Measurements from ENCODE around the gene PITPNB.

PITPNB gene

DNA sequence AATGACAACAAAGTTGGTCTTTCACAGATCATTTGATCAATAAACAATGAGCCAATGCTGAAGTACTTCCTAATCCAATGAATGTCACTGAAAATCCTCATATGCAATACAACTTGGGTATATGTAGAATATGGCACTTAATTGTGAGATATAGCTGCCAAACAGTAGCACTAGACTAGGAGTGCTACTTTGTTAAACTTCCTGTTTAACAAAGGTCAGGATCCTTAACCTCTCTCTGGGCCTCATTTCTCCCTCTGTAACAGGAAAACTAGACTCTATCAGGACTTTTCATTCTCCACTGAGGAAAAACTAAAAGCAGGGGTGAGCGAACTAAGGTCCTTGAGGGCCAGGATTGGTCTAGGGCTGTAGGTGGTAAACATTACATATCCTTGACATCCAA, 56.1 kb downstream of the PITPNB start:
- no peaks in the 10 kb centered on the region for H3K4me1 ChIP-seq (ENCODE audit: insufficient read depth, low read length)
- H3K9ac ChIP-seq (ENCODE audit: low read depth, low read length) = no peak overlapping the region
- no peak overlapping the region for H3K4me3 ChIP-seq (ENCODE audit: low read depth in 1 of 2, low read length in 2 of 2)
- H3K36me3 ChIP-seq (ENCODE audit: insufficient read depth, low read length) = peaks cover 89% of the 10 kb centered on the region
- H3K4me2 ChIP-seq (ENCODE audit: insufficient read depth, low read length) = no peak overlapping the region
- H4K20me1 ChIP-seq (ENCODE audit: insufficient read depth, low read length) = peaks cover 2% of the 10 kb centered on the region; the same call in 1 of the 2 replicates
- no peaks in the 10 kb centered on the region for H3K27me3 ChIP-seq (ENCODE audit: insufficient read depth, low read length, poor library complexity)
- no peak for ATAC-seq (ENCODE audit: insufficient read depth, low read depth)
- peaks cover 27% of the 10 kb centered on the region for H3K79me2 ChIP-seq (ENCODE audit: insufficient read depth, low read length)
- no peak for DNase-seq
- no peak overlapping the region for H3K27ac ChIP-seq (ENCODE audit: low read length)
- no peak overlapping the region for H2AFZ ChIP-seq (ENCODE audit: low read depth, low read length)
- TF ChIP-seq, protein P1, sequence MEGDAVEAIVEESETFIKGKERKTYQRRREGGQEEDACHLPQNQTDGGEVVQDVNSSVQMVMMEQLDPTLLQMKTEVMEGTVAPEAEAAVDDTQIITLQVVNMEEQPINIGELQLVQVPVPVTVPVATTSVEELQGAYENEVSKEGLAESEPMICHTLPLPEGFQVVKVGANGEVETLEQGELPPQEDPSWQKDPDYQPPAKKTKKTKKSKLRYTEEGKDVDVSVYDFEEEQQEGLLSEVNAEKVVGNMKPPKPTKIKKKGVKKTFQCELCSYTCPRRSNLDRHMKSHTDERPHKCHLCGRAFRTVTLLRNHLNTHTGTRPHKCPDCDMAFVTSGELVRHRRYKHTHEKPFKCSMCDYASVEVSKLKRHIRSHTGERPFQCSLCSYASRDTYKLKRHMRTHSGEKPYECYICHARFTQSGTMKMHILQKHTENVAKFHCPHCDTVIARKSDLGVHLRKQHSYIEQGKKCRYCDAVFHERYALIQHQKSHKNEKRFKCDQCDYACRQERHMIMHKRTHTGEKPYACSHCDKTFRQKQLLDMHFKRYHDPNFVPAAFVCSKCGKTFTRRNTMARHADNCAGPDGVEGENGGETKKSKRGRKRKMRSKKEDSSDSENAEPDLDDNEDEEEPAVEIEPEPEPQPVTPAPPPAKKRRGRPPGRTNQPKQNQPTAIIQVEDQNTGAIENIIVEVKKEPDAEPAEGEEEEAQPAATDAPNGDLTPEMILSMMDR (IDR thresholded peaks at IDR 0.05; ENCODE audit: borderline replicate concordance, extremely low read depth, low read length, poor library complexity, severe bottlenecking) = no peak
- TF ChIP-seq EZH2 (IDR thresholded peaks at IDR 0.05; ENCODE audit: borderline replicate concordance, low read depth, low read length, severe bottlenecking) = no peak
- no peaks in the 10 kb centered on the region for H3K9me3 ChIP-seq (ENCODE audit: insufficient read depth, low read length, severe bottlenecking)

- Histone ChIP-seq H3K4me1 (ENCODE audit: insufficient read depth, low read length) (no peaks in the 10 kb centered on the region), H3K4me2 (ENCODE audit: insufficient read depth, low read length) (no peak overlapping the region), H3K9me3 (ENCODE audit: insufficient read depth, low read length, severe bottlenecking) (no peaks in the 10 kb centered on the region), H3K36me3 (ENCODE audit: insufficient read depth, low read length) (peaks cover 92% of the 10 kb centered on the region), H3K4me3 (ENCODE audit: low read depth in 1 of 2, low read length in 2 of 2) (no peak overlapping the region), H2AFZ (ENCODE audit: low read depth, low read length) (no peak overlapping the region), H4K20me1 (ENCODE audit: insufficient read depth, low read length) (peaks cover 4% of the 10 kb centered on the region; the same call in 1 of the 2 replicates), H3K27ac (ENCODE audit: low read length) (no peak overlapping the region), H3K79me2 (ENCODE audit: insufficient read depth, low read length) (peaks cover 10% of the 10 kb centered on the region), H3K9ac (ENCODE audit: low read depth, low read length) (no peak overlapping the region), H3K27me3 (ENCODE audit: insufficient read depth, low read length, poor library complexity) (no peaks in the 10 kb centered on the region)
- ATAC-seq (ENCODE audit: insufficient read depth, low read depth) (no peak), DNase-seq (no peak)
- TF ChIP-seq, protein P1 (IDR thresholded peaks at IDR 0.05; ENCODE audit: borderline replicate concordance, extremely low read depth, low read length, poor library complexity, severe bottlenecking) = no peak
- no peak for TF ChIP-seq EZH2 (IDR thresholded peaks at IDR 0.05; ENCODE audit: borderline replicate concordance, low read depth, low read length, severe bottlenecking)
Measured at GRCh38 chr22:27859336-27859735, 59.7 kb downstream of the PITPNB start.

DNA sequence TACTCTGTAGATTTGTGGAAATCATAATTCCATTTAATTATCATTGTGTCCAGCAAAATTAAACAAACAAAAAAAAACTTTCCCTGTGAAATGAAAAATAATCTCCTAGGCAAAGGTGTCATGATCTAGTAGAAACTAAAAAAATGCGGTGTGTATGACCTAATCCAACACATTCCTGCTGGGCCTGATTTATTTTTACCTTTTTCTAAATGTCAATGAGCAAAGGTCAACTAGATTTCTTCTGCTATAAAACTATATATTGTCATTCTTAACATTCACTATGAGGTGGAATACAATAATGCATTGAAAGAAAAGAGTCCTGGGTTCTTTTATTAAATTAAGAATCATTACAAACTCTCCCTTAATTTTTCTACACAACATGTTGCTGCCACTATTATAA, 60.4 kb downstream of the PITPNB start:
- Histone ChIP-seq H3K36me3 (ENCODE audit: insufficient read depth, low read length) (peaks cover 97% of the 10 kb centered on the region), H3K27ac (ENCODE audit: low read length) (no peak overlapping the region), H3K9ac (ENCODE audit: low read depth, low read length) (no peak overlapping the region), H4K20me1 (ENCODE audit: insufficient read depth, low read length) (peaks cover 4% of the 10 kb centered on the region; the same call in 1 of the 2 replicates), H3K9me3 (ENCODE audit: insufficient read depth, low read length, severe bottlenecking) (no peaks in the 10 kb centered on the region), H3K27me3 (ENCODE audit: insufficient read depth, low read length, poor library complexity) (no peaks in the 10 kb centered on the region), H3K79me2 (ENCODE audit: insufficient read depth, low read length) (peaks cover 7% of the 10 kb centered on the region), H3K4me1 (ENCODE audit: insufficient read depth, low read length) (no peaks in the 10 kb centered on the region), H3K4me2 (ENCODE audit: insufficient read depth, low read length) (no peak overlapping the region), H2AFZ (ENCODE audit: low read depth, low read length) (no peak overlapping the region), H3K4me3 (ENCODE audit: low read depth in 1 of 2, low read length in 2 of 2) (no peak overlapping the region)
- ATAC-seq (ENCODE audit: insufficient read depth, low read depth) (no peak), DNase-seq (no peak)
- TF ChIP-seq, protein P1 (IDR thresholded peaks at IDR 0.05; ENCODE audit: borderline replicate concordance, extremely low read depth, low read length, poor library complexity, severe bottlenecking) = no peak
- TF ChIP-seq EZH2 (IDR thresholded peaks at IDR 0.05; ENCODE audit: borderline replicate concordance, low read depth, low read length, severe bottlenecking) = no peak

DNA sequence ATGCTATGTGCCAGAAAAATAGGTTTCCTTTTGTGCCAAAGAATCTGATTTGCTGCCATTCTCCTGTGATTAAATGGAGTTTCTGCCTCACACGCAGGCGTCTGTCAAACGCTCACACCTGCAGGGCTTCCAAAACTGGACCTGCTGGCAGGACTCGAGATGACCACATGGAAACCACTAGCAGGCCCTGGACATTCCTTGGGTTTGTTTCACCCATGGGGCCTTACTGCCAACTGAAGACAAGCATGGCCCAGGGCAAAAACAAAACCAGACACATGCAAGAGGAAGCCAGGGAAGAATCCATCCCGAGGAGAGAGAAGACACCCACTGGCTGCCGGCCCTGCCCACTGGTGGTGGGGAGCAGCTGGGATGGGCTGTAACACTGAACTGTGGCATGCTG, 61.6 kb downstream of the PITPNB start:
- peaks cover 4% of the 10 kb centered on the region; the same call in 1 of the 2 replicates for H4K20me1 ChIP-seq (ENCODE audit: insufficient read depth, low read length)
- TF ChIP-seq, protein P1 (IDR thresholded peaks at IDR 0.05; ENCODE audit: borderline replicate concordance, extremely low read depth, low read length, poor library complexity, severe bottlenecking) = no peak
- no peak for TF ChIP-seq EZH2 (IDR thresholded peaks at IDR 0.05; ENCODE audit: borderline replicate concordance, low read depth, low read length, severe bottlenecking)
- no peak overlapping the region for H3K4me3 ChIP-seq (ENCODE audit: low read depth in 1 of 2, low read length in 2 of 2)
- no peaks in the 10 kb centered on the region for H3K4me1 ChIP-seq (ENCODE audit: insufficient read depth, low read length)
- H3K9ac ChIP-seq (ENCODE audit: low read depth, low read length) = no peak overlapping the region
- no peaks in the 10 kb centered on the region for H3K27me3 ChIP-seq (ENCODE audit: insufficient read depth, low read length, poor library complexity)
- ATAC-seq (ENCODE audit: insufficient read depth, low read depth) = no peak
- H3K79me2 ChIP-seq (ENCODE audit: insufficient read depth, low read length) = peaks cover 7% of the 10 kb centered on the region
- no peak for DNase-seq
- peaks cover 96% of the 10 kb centered on the region for H3K36me3 ChIP-seq (ENCODE audit: insufficient read depth, low read length)
- no peak overlapping the region for H3K4me2 ChIP-seq (ENCODE audit: insufficient read depth, low read length)
- H3K9me3 ChIP-seq (ENCODE audit: insufficient read depth, low read length, severe bottlenecking) = no peaks in the 10 kb centered on the region
- no peak overlapping the region for H3K27ac ChIP-seq (ENCODE audit: low read length)
- H2AFZ ChIP-seq (ENCODE audit: low read depth, low read length) = no peak overlapping the region

All from DND-41 (cell line).